ENCODE measurements around the gene ALOX5. TPM values are rescaled to one million over a fixed set of nuclear protein-coding genes. Genes with fewer than 3 reads are reported as not detected.

Gene ALOX5
- polyA plus RNA-seq, 4 donors = 7.4 to 20.9 (median 13.8) TPM

DNA sequence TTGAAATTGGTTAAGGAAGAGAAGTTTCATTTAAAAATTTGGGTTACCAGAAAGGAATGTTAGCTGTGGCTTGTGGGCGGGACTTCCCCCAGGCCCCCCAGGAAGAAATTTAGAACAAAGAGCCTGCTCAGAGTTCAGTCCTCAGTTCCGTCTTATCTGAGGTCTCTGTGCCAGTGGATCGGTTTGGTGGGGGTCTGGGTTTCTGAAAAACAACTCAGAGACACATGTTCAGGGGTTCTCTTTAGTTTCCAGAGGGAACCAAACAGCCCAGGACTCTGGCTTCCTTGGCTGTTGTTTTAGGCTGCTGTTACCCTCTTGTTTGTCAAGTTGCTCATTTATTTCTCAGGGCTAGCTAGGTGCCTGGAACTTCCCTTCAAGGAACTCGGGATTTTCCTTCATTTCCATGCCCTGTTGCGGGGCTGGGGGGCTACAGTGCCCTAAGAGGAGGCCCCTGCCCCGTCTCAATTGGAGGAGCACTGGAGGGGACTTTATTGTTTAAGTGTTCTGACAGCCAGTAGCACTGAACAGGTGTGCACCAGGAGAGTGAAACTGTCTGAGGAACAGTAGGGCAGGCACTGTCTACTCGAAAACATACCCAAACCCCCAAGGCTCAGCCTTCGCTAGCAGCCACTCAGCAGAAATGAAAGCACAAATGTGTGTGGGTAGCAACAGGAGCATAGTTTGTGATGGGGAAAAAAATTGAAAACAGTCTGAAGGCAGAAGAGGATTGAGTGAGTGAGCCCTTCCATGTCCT, 59.9 kb downstream of the ALOX5 start:
- H3K9me3 ChIP-seq (ENCODE audit: control insufficient read depth in 2 of 2, insufficient read depth in 1 of 2, low read depth in 1 of 2, low read length in 1 of 2) = no peaks in the 10 kb centered on the region
- DNase-seq = no peak
- H3K36me3 ChIP-seq (ENCODE audit: control insufficient read depth in 3 of 3, insufficient read depth in 2 of 3, low read depth in 1 of 3, low read length in 3 of 3) = peaks cover 0 to 4% (median 0%) of the 10 kb centered on the region in 3 donors
- peak overlapping the region in 1 of 3 donors; percentile 70 for H3K27ac ChIP-seq (ENCODE audit: low read depth in 1 of 3, low read length in 2 of 3)
- 61 to 70% (median 64%) methylated on average over 8 of the region's 8 CpGs for WGBS, 3 donors
- no peaks in the 10 kb centered on the region for H3K4me1 ChIP-seq (ENCODE audit: control insufficient read depth in 3 of 3, insufficient read depth in 2 of 3, low read depth in 1 of 3, low read length in 2 of 3)
- no peaks in the 10 kb centered on the region for H3K27me3 ChIP-seq (ENCODE audit: control insufficient read depth in 3 of 3, insufficient read depth in 3 of 3, low read length in 3 of 3)
- FAIRE-seq = no peak
- no peak overlapping the region for H3K4me3 ChIP-seq (ENCODE audit: low read depth in 1 of 3, low read length in 3 of 3)

- 76 to 80% (median 77%) methylated on average over 8 of the region's 8 CpGs for WGBS, 3 donors
Observed at GRCh38 chr10:45437587-45438465, 63.8 kb downstream of the ALOX5 start.

GRCh38 chr10:45438466-45439090, 64.6 kb downstream of the ALOX5 start:
- Histone ChIP-seq H3K9me3 (ENCODE audit: control insufficient read depth in 2 of 2, insufficient read depth in 1 of 2, low read depth in 1 of 2, low read length in 1 of 2) (no peaks in the 10 kb centered on the region), H3K4me3 (ENCODE audit: low read depth in 1 of 3, low read length in 3 of 3) (no peak overlapping the region), H3K27me3 (ENCODE audit: control insufficient read depth in 3 of 3, insufficient read depth in 3 of 3, low read length in 3 of 3) (no peaks in the 10 kb centered on the region), H3K4me1 (ENCODE audit: control insufficient read depth in 3 of 3, insufficient read depth in 2 of 3, low read depth in 1 of 3, low read length in 2 of 3) (no peaks in the 10 kb centered on the region), H3K27ac (ENCODE audit: low read depth in 1 of 3, low read length in 2 of 3) (no peak overlapping the region), H3K36me3 (ENCODE audit: control insufficient read depth in 3 of 3, insufficient read depth in 2 of 3, low read depth in 1 of 3, low read length in 3 of 3) (no peaks in the 10 kb centered on the region)
- no peak for FAIRE-seq
- no peak for DNase-seq
- WGBS, 3 donors = 54 to 66% (median 59%) methylated on average over 5 of the region's 5 CpGs

More at GRCh38 chr10:45437587-45438465, 63.8 kb downstream of the ALOX5 start:
- H3K4me3 ChIP-seq (ENCODE audit: low read depth in 1 of 3, low read length in 3 of 3) = no peak overlapping the region
- DNase-seq = no peak
- no peaks in the 10 kb centered on the region for H3K27me3 ChIP-seq (ENCODE audit: control insufficient read depth in 3 of 3, insufficient read depth in 3 of 3, low read length in 3 of 3)
- H3K4me1 ChIP-seq (ENCODE audit: control insufficient read depth in 3 of 3, insufficient read depth in 2 of 3, low read depth in 1 of 3, low read length in 2 of 3) = no peaks in the 10 kb centered on the region
- no peak for FAIRE-seq
- no peaks in the 10 kb centered on the region for H3K36me3 ChIP-seq (ENCODE audit: control insufficient read depth in 3 of 3, insufficient read depth in 2 of 3, low read depth in 1 of 3, low read length in 3 of 3)
- H3K27ac ChIP-seq (ENCODE audit: low read depth in 1 of 3, low read length in 2 of 3) = no peak overlapping the region
- H3K9me3 ChIP-seq (ENCODE audit: control insufficient read depth in 2 of 2, insufficient read depth in 1 of 2, low read depth in 1 of 2, low read length in 1 of 2) = no peaks in the 10 kb centered on the region

GRCh38 chr10:45439365-45439764, 65.3 kb downstream of the ALOX5 start:
- FAIRE-seq (no peak), DNase-seq (no peak)
- no peak overlapping the region for H3K27ac ChIP-seq (ENCODE audit: low read depth in 1 of 3, low read length in 2 of 3)
- no peaks in the 10 kb centered on the region for H3K36me3 ChIP-seq (ENCODE audit: control insufficient read depth in 3 of 3, insufficient read depth in 2 of 3, low read depth in 1 of 3, low read length in 3 of 3)
- H3K4me1 ChIP-seq (ENCODE audit: control insufficient read depth in 3 of 3, insufficient read depth in 2 of 3, low read depth in 1 of 3, low read length in 2 of 3) = no peaks in the 10 kb centered on the region
- H3K9me3 ChIP-seq (ENCODE audit: control insufficient read depth in 2 of 2, insufficient read depth in 1 of 2, low read depth in 1 of 2, low read length in 1 of 2) = no peaks in the 10 kb centered on the region
- H3K4me3 ChIP-seq (ENCODE audit: low read depth in 1 of 3, low read length in 3 of 3) = no peak overlapping the region
- 77 to 84% (median 80%) methylated on average over 6 of the region's 6 CpGs for WGBS, 3 donors
- H3K27me3 ChIP-seq (ENCODE audit: control insufficient read depth in 3 of 3, insufficient read depth in 3 of 3, low read length in 3 of 3) = no peaks in the 10 kb centered on the region

DNA sequence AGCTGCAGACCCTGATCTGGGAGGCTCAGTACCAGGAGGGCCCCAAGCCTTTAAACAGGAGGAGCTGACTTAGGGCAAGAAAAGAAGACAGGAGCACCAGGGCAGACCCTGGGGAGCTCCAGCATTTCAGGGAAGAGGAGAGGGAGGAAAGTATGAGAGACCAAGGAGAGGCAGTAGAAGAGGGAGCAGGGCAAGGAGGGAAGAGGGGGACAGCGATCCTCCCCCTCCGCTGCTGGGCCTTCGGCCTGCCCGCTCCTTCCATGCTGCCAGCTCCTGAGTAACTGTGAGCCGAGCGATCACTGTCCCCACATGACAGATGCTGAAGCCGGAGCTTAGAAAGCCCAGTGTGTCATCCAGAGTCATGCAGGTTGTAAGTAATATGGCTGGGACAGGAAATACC, 65.9 kb downstream of the ALOX5 start:
- H3K36me3 ChIP-seq (ENCODE audit: control insufficient read depth in 3 of 3, insufficient read depth in 2 of 3, low read depth in 1 of 3, low read length in 3 of 3) = no peaks in the 10 kb centered on the region
- H3K9me3 ChIP-seq (ENCODE audit: control insufficient read depth in 2 of 2, insufficient read depth in 1 of 2, low read depth in 1 of 2, low read length in 1 of 2) = no peaks in the 10 kb centered on the region
- no peak overlapping the region for H3K27ac ChIP-seq (ENCODE audit: low read depth in 1 of 3, low read length in 2 of 3)
- FAIRE-seq (no peak), DNase-seq (no peak)
- H3K4me3 ChIP-seq (ENCODE audit: low read depth in 1 of 3, low read length in 3 of 3) = no peak overlapping the region
- WGBS, 3 donors = 71 to 72% (median 72%) methylated on average over 7 of the region's 7 CpGs
- H3K4me1 ChIP-seq (ENCODE audit: control insufficient read depth in 3 of 3, insufficient read depth in 2 of 3, low read depth in 1 of 3, low read length in 2 of 3) = no peaks in the 10 kb centered on the region
- H3K27me3 ChIP-seq (ENCODE audit: control insufficient read depth in 3 of 3, insufficient read depth in 3 of 3, low read length in 3 of 3) = no peaks in the 10 kb centered on the region

DNA sequence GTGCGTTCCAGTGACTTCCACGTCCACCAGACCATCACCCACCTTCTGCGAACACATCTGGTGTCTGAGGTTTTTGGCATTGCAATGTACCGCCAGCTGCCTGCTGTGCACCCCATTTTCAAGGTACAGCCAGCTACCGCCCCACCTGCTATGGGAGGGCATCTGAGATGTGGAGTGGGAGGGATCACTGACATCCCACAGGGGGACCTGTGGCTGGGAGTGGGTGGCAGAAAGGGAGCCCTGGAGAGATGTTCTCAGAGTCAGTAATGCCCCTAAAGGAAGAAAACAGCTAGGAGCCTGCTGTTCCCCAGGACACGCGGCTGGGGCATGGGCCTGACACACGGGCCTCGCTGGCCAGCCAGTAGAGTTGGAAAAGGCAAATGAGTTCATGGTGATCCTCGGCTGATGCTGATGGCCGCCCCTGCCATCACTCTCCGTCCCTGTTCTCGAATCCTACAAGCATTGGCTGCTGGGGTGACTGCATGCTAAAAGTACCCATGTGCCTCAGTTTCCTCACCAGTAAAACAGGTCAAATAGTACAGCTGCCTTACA, 66.6 kb downstream of the ALOX5 start:
- Histone ChIP-seq H3K9me3 (ENCODE audit: control insufficient read depth in 2 of 2, insufficient read depth in 1 of 2, low read depth in 1 of 2, low read length in 1 of 2) (no peaks in the 10 kb centered on the region), H3K27ac (ENCODE audit: low read depth in 1 of 3, low read length in 2 of 3) (no peak overlapping the region), H3K4me3 (ENCODE audit: low read depth in 1 of 3, low read length in 3 of 3) (no peak overlapping the region), H3K4me1 (ENCODE audit: control insufficient read depth in 3 of 3, insufficient read depth in 2 of 3, low read depth in 1 of 3, low read length in 2 of 3) (no peaks in the 10 kb centered on the region), H3K36me3 (ENCODE audit: control insufficient read depth in 3 of 3, insufficient read depth in 2 of 3, low read depth in 1 of 3, low read length in 3 of 3) (peaks cover 0 to 2% (median 0%) of the 10 kb centered on the region in 3 donors), H3K27me3 (ENCODE audit: control insufficient read depth in 3 of 3, insufficient read depth in 3 of 3, low read length in 3 of 3) (no peaks in the 10 kb centered on the region)
- FAIRE-seq (no peak), DNase-seq (no peak)
- 83 to 84% (median 83%) methylated on average over 13 of the region's 13 CpGs for WGBS, 3 donors

DNA sequence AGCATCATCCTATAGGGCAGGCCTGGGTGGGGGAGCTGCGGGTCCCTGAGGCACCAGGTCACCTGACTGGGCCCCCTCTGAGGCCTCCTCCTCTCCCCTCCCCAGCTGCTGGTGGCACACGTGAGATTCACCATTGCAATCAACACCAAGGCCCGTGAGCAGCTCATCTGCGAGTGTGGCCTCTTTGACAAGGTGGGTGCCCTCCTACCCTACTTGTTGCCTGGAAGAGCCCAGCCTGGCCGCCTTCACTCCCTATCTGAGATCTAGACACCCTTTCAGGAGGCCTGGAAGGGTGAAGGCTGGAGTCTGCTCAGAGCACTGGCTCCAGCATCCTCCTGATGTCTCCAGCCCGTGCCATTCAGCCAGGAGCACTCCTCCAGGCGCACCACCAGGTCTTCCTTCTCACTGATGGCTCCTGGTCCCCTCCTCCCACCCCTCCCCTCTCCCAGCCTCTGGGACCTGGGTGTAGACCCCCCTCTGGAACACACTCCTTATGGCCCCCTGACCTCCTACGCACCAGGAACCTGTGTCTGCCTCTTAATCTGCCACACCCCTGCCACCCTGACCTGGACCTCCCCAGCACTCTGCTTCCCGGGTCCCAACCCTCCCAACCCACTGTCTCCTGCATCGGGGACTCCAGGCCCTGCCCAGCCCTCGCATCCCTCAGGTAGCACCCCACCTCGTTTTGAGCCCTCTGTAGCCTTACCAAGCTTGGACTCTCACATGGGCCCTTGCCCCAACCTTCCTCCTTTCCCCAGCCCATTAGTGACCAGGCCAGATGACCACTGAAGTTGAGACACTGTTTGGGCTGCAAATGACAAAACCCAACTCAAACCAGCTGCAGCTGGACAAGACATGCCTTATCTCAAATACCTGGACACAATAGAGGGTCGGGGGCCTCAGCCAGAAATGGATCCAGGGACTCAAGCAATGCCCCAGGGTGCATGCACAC, 67.5 kb downstream of the ALOX5 start:
- FAIRE-seq (no peak), DNase-seq (no peak)
- H3K36me3 ChIP-seq (ENCODE audit: control insufficient read depth in 3 of 3, insufficient read depth in 2 of 3, low read depth in 1 of 3, low read length in 3 of 3) = peaks cover 0 to 2% (median 0%) of the 10 kb centered on the region in 3 donors
- H3K9me3 ChIP-seq (ENCODE audit: control insufficient read depth in 2 of 2, insufficient read depth in 1 of 2, low read depth in 1 of 2, low read length in 1 of 2) = no peaks in the 10 kb centered on the region
- no peak overlapping the region for H3K27ac ChIP-seq (ENCODE audit: low read depth in 1 of 3, low read length in 2 of 3)
- no peaks in the 10 kb centered on the region for H3K4me1 ChIP-seq (ENCODE audit: control insufficient read depth in 3 of 3, insufficient read depth in 2 of 3, low read depth in 1 of 3, low read length in 2 of 3)
- no peak overlapping the region for H3K4me3 ChIP-seq (ENCODE audit: low read depth in 1 of 3, low read length in 3 of 3)
- no peaks in the 10 kb centered on the region for H3K27me3 ChIP-seq (ENCODE audit: control insufficient read depth in 3 of 3, insufficient read depth in 3 of 3, low read length in 3 of 3)
- WGBS, 3 donors = 63 to 83% (median 70%) methylated on average over 13 of the region's 13 CpGs

Measured in small intestine (tissue), 7 donors.